Measurements from ENCODE around the gene OR52L1.
"Not testable (repeated sequence)": the region's sequence is repeated elsewhere in the genome, so short reads cannot be mapped to it uniquely, and the experiment has no call there.

The OR52L1 gene

GRCh38 chr11:5986885-5987284, at the start of gene OR52L1:
TSS of gene OR52L1 (minus strand) at chr11:5986985. CDS start at chr11:5986930, 55 bp downstream.
- DNase-seq: no peak

- DNase-seq: no peak
Observed at GRCh38 chr11:6030708-6031405, 44.1 kb upstream of the OR52L1 start, which contains the start of gene OR56A1. TSS of gene OR56A1 (minus strand) at chr11:6030758. CDS start at chr11:6027692, 3,066 bp downstream.

GRCh38 chr11:6027501-6027900, 40.7 kb upstream of the OR52L1 start:
- DNase-seq: no peak

GRCh38 chr11:6025056-6025455, 38.3 kb upstream of the OR52L1 start:
- DNase-seq: no peak

- peak; percentile 31 for DNase-seq
Observed at GRCh38 chr11:6022956-6023355, 36.2 kb upstream of the OR52L1 start.

- no peak for DNase-seq
Observed at GRCh38 chr11:6013042-6013441, 26.3 kb upstream of the OR52L1 start.

- no peak for DNase-seq
Observed at GRCh38 chr11:6012035-6012668, 25.4 kb upstream of the OR52L1 start.

GRCh38 chr11:6006846-6007245, 20.1 kb upstream of the OR52L1 start, which contains the start of gene OR56A4:
TSS of gene OR56A4 (minus strand) at chr11:6006946. CDS start at chr11:6002992, 3,954 bp downstream.
- no peak for DNase-seq

GRCh38 chr11:6006395-6006794, 19.6 kb upstream of the OR52L1 start:
- no peak for DNase-seq

- DNase-seq: no peak
Observed at GRCh38 chr11:6002202-6002699, 15.5 kb upstream of the OR52L1 start.

GRCh38 chr11:5994791-5995190, 8.0 kb upstream of the OR52L1 start:
- no peak for DNase-seq

- DNase-seq: peak; percentile 9
Observed at GRCh38 chr11:5992604-5993251, 5.9 kb upstream of the OR52L1 start.

GRCh38 chr11:5992150-5992549, 5.4 kb upstream of the OR52L1 start:
- DNase-seq: no peak

GRCh38 chr11:5989203-5989602, 2.4 kb upstream of the OR52L1 start:
- DNase-seq: no peak

- no peak for DNase-seq
Observed at GRCh38 chr11:5983443-5983842, 3.3 kb downstream of the OR52L1 start.

GRCh38 chr11:5973530-5973929, 13.3 kb downstream of the OR52L1 start:
- DNase-seq: no peak

- no peak for DNase-seq
Observed at GRCh38 chr11:5968394-5968793, 18.4 kb downstream of the OR52L1 start, which contains the start of gene OR56A5. TSS of gene OR56A5 (minus strand) at chr11:5968494. CDS start at chr11:5968494, 0 bp downstream.

- DNase-seq: no peak
Observed at GRCh38 chr11:5967708-5968107, 19.1 kb downstream of the OR52L1 start.

GRCh38 chr11:5966958-5967357, 19.8 kb downstream of the OR52L1 start:
- no peak for DNase-seq

GRCh38 chr11:5960704-5961320, 26.0 kb downstream of the OR52L1 start:
- not testable (repeated sequence) for DNase-seq

GRCh38 chr11:5955586-5955985, 31.2 kb downstream of the OR52L1 start:
- no peak for DNase-seq

- no peak for DNase-seq
Observed at GRCh38 chr11:5941951-5942350, 44.8 kb downstream of the OR52L1 start, which contains the start of gene OR56A3. TSS of gene OR56A3 (plus strand) at chr11:5942251. CDS start at chr11:5947347, 5,096 bp downstream.

GRCh38 chr11:5940748-5941147, 46.0 kb downstream of the OR52L1 start:
- DNase-seq: no peak

Measured in NCI-H526 treated with DMSO at 0.1 percent for 48 hours (cell line).